Stimulated activated CD8-positive, alpha-beta memory T cell treated with anti-CD3 and anti-CD28 coated beads, Interleukin-7, amount 100 ng/mL, for 48 hours (primary cell): ENCODE data around the gene FARP1.

Source experiments
- DNase-seq, 2 donors: peaks; one replicate each; pipeline ENCODE4 v3.0.0-alpha.2; 2020; ENCODE audit warnings: low read depth in 1 of 2; ENCODE audit errors: extremely low read depth in 1 of 2

FARP1 gene

GRCh38 chr13:98452851-98453843 is 310.3 kb downstream of the FARP1 start:
- no peak for DNase-seq

- no peak for DNase-seq
Observed at GRCh38 chr13:98454389-98454881, 311.5 kb downstream of the FARP1 start.

- no peak for DNase-seq
Observed at GRCh38 chr13:98456413-98456845, 313.5 kb downstream of the FARP1 start.

DNA sequence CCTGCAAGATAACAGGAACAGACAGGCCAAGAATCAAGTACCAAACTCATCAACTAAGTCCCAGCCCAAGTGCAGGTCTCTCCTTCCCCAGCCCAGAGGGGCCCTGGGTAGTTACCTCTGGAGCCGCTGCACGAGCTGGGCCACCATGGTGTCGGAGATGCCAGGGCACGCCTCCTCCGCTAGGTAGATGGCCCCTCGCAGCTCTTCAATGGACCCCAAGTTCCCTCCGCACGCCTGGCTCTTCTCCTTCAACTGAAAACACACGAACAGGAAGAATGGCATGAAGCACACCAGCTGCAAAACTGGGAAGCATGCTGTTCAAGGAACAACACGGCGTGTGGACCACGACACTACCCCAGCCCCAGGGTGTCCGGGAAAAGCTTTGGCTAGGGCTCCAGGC is 314.2 kb downstream of the FARP1 start:
- no peak for DNase-seq

GRCh38 chr13:98458431-98458830 is 315.5 kb downstream of the FARP1 start:
- DNase-seq = no peak

GRCh38 chr13:98459171-98459681 is 316.3 kb downstream of the FARP1 start:
- no peak for DNase-seq

DNA sequence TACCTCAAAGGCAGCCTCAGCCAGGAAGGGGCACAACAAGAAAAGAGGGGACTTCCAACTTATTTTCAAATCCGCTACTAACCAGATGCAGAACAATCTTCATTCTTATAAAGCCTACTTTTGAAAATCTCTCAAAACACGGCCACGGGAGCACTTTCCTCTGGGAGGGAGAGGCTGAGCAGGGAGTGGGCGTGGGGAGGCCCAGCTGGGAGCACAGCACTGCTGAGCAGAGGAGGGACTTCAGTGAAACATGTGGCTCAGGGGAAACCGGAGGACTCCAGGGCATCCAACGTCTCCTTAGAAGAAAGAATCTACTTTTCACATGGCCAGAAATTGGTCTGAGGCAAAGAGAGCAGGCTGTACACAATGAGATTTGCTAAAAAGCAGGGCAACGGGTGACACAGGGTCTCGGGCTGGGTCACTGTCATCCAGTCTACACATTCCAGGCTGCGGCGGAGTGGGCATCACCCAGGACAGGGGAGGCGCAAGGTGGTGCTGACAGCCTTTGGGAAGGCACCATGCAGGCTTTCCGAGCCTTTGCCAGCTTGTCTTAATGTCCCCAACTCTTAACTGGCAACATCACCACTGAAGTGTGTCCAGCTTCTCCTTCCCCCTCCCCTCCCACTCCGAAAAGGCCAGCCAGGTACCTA is 317.0 kb downstream of the FARP1 start:
- DNase-seq = no peak

DNA sequence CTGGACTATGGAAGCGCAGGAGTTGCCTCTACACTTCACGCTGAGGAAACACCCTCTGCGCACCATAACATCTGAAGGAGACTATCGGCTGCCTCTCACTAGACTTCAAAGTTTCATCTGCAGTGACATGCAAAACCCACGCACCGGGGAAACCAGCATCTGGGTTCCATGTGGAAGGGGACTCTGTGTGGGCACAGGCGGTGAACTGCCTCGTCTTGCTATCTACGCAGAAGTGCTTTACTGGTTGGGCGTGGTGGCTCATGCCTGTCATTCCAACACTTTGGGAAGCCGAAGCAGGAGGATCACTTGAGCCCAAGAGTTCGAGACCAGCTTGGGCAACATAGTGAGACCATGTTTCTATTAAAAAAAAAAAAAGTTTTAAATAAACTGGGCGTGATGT is 317.6 kb downstream of the FARP1 start:
- DNase-seq = no peak

DNA sequence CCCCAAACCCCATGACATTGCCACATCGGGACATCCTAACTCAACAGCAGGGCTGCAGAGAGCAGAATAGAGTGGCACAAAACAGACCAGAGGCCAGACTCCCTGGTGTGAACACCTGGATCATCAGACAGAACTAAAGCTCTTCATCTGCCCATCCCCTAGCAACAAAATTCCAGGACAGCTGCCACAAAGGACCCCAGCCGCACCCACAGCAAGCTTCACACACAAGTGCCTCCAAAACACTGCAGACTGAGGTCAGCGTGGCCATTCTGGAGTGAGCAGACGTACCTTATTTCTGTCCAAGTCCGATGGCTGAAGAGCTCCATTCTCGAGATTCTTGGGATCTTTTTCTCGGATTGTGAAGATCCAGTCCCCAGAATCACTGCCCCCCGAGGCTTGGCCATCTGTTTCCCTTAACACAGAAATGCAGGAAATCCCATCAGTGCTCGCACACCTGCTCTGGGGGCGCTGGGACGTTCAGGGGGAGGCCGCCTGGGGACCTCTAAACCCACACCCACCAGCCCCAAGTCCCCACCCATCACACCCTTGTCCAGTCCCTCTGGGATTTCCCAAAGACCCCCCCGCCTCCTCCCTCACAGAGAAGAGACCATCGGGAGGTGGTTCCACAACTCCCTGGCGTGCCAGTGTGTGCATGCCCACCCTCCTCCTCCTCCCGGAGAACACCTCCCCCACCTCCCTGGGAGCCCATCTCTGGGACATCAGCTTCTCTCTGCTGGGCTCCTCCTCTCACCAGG is 318.8 kb downstream of the FARP1 start:
- DNase-seq = no peak

DNA sequence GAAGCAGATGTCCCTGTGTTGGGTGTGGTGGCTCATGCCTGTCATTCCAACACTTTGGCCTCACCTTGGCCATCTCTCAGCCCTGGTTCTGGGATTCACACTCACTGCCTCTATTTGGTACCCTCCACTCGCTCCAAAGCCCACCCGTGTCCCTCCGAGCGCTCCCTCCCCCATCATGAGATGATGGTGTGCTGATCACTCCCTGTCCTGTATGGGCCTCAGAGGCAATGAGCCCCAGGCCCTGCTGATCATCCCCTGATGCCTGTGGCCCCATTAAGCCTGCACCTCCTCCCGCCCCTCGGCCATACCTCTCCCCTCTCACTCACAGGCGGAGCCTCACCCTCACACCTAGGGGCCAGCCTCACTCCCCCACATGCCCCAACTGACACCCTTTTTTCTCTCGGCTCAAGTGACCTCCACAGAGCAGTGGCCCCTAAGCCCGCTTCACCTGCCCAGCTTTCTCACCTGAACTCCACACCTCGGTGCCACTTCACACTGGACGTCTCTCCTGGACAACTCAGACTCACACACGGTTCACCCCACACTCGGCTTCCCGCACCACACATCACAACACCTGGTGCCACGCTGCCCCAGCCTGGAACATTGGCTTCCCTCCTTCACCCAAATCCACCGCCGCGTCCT is 319.5 kb downstream of the FARP1 start:
- DNase-seq = no peak

DNA sequence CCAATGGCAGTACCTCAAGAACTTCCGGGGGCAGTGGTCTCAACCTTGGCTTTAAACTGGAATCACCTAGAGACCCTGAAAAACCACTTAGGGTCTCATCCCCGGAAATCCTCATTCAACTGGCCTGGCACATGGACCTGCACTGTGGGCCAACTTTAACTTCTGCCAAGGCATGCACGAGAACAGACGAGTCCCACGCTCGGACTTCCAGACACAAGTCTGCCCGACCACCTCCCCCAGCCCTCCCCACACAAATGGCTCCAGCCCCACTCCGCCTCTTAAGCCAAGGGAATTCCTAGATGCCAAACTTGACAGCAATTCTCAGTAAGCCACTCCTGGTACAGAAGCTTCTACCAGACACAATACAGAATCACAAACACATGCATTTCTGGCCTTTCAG is 320.1 kb downstream of the FARP1 start:
- DNase-seq = no peak

- DNase-seq = peak in 1 of 2 donors; percentile 33
Observed at GRCh38 chr13:98466634-98467236, 323.8 kb downstream of the FARP1 start.

DNA sequence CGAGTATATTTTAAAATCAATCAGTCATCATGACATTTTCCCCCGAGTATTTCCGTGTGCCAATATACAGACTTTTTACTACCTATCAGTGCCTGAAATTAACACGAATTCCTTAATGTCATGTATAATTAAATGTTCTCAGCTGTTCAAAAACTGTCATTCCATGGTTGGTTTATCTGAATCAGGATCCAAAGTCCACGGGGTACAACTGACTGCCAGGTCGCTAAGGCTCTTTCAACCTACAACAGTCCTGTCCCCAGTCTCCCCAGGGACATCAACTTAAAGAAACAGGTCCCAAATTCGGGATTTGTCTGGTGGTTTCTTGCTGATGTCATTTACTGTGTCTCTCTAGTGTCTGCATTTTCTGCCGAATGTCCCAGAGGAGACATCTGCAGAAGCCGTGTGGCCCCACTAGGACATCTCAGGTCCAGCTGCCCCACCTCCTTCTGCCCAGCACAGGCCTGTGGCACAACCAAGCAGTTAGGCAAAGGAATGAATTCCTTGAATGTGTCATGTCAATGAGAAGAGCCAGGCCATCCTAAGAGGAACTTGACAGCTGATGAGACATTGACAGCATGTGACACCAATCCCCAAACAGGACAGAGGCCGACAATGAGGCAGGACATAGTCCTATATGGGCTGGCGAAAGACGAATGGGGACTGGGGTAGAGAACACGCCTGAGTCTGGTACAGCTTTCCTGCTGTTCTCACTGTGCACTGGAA is 324.5 kb downstream of the FARP1 start:
- no peak for DNase-seq

- DNase-seq = no peak
Observed at GRCh38 chr13:98468361-98468760, 325.5 kb downstream of the FARP1 start.

DNA sequence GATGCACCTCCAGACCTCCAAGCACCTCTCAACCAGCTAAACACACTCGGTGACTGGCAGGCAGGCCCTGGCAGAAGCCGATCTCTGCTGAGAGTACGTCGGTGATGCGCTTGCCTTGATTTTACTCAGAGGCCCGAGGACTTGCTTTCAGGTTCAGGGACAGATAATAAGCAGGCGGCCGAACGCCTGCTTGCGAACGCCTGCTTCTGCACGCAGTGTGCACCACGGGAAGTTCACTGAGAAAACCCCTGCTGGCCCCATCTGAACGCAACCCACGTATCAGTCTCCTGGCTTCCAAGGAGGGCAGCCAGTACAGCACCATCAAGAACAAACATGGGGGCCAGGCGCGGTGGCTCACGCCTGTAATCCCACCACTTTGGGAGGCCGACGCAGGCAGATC is 326.0 kb downstream of the FARP1 start:
- no peak for DNase-seq

DNA sequence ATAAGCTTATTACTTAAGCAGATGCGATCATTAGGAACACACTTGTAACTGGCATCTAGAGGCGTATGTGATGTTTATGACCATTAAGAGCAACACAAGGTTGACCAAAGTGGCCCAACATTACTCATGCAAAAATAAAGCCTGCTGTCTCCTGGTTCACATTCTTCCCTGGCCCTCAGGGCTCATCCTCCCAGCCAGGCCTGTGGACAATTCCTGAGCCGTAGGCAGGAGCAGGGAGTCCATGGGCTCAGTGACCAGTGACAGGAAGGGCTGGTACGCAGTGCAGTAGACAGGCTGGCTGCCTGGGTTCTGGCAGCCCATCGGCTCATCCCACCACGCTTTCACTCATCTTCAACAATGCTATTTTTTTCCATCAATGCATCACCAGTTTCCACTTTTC is 328.0 kb downstream of the FARP1 start:
- DNase-seq = no peak

- no peak for DNase-seq
Observed at GRCh38 chr13:98471934-98472333, 329.0 kb downstream of the FARP1 start.

- DNase-seq = no peak
Observed at GRCh38 chr13:98473135-98473787, 330.4 kb downstream of the FARP1 start.

DNA sequence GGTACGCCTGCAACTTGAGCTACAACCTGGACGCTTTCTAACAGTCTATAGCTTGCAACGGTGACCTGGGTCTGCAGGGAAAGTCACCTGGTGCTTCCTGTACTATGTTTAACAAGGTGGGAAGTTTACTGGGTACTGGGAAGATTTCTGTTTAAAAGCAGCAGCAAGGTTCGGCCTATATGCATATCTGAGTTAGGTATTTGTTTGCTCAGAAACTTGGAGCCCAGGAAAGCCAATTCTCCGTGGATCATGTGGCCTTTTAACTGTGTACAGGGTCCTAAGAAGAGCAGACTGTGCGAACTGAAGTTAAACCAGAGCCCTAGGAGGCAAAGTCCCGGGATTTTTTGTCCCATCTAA is 330.9 kb downstream of the FARP1 start:
- DNase-seq = no peak
